LNCaP clone FGC (cell line): Measurements from ENCODE around the gene RAX2.
"Not testable (repeated sequence)": the region's sequence is repeated elsewhere in the genome, so short reads cannot be mapped to it uniquely, and the experiment has no call there.

Experiments
- DNase-seq: peaks from one replicate; pipeline ENCODE4 v3.0.0-alpha.2; 2011; ENCODE audit warnings: low read depth
- H3K4me3 ChIP-seq: 2 replicates; pipeline ENCODE4 v1.5.1; 2011; ENCODE audit warnings: mild to moderate bottlenecking, low read depth, low read length, control low read depth
- TF ChIP-seq, protein P1 (sequence below): IDR thresholded peaks from 2 replicates; pipeline ENCODE4 v1.5.1; 2012; ENCODE audit warnings: mild to moderate bottlenecking; ENCODE audit not compliant: control insufficient read depth, insufficient read depth; ENCODE audit errors: extremely low read depth

RAX2 gene

DNA sequence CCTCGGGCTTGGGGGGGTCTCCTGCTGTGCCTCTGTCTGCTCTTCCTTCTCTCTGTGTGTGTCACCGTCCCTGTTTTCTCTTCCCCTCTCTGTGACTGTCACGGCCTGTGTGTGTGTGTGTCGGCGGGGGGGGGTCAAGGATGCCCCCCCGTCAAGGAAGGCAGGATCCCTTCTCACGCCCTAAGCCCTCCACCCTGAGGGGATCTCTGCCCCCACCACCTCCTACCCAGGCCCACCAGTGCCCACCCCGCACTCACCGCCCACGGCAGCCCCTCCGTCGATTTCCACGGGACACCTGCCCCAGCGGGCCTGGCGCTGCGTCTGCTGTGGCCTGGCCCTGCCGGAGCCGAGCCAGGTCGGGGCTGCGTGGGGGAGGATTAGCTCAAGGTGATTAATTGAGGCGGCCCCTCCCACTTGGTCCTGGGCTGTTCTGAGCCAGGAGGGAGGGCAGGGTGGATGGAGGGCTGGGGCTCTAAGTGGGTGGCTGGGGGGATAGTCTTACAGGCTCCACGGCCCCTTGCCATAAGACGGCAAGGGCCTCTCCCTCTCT, at the start of gene RAX2:
RAX2 (minus strand) TSS at position 323 of the 550 bp plus-strand sequence. CDS start 486 bp downstream, outside the sequence.
- TF ChIP-seq, protein P1, sequence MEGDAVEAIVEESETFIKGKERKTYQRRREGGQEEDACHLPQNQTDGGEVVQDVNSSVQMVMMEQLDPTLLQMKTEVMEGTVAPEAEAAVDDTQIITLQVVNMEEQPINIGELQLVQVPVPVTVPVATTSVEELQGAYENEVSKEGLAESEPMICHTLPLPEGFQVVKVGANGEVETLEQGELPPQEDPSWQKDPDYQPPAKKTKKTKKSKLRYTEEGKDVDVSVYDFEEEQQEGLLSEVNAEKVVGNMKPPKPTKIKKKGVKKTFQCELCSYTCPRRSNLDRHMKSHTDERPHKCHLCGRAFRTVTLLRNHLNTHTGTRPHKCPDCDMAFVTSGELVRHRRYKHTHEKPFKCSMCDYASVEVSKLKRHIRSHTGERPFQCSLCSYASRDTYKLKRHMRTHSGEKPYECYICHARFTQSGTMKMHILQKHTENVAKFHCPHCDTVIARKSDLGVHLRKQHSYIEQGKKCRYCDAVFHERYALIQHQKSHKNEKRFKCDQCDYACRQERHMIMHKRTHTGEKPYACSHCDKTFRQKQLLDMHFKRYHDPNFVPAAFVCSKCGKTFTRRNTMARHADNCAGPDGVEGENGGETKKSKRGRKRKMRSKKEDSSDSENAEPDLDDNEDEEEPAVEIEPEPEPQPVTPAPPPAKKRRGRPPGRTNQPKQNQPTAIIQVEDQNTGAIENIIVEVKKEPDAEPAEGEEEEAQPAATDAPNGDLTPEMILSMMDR, result no peak
- no peak within 1 kb of the TSS for H3K4me3 ChIP-seq
- DNase-seq, result no peak

DNA sequence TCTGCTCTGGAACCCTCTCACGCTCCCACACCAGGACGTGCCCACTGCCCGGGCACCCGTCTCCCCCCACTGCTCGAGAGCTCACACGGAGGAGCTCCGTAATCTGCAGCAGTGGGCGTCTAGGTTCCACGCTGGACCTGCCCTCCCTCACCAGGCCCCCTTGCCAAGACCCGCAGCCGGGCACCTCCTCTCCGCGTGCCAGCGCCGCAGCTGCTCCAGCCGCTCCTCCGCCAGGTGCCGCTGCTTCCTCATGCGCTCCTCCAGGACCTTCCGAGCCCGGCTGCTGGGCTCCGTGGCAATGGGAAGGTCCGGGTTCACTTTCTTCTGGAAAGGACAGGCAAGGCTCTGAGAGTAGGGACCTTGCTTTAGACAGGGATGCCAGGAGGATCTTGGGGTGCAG, 49.1 kb upstream of the RAX2 start:
- DNase-seq, result no peak

DNA sequence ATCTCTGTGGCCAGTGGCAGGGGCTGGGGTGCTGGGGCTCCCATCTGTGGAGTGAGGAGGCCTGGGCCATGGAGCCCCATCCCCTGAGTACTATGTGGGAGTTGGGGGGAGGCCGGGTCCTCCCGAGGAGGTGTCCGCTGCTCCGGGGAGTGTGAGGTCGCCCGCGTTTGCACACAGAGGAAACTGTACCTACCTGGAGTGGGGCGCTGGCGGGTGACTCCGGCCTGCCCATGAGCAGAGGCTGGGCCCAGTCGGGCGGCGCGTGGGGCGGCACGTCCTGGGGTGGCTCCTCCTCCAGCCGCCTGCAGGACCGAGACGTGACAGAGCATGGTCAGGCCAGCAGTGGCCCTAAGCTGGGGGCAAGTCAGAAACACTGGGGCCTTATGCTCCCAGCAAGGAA, 48.0 kb upstream of the RAX2 start:
- no peak overlapping the region for H3K4me3 ChIP-seq
- TF ChIP-seq, protein P1, result no peak

More for the DNA sequence above, 49.1 kb upstream of the RAX2 start:
- TF ChIP-seq, protein P1, result no peak
- no peak overlapping the region for H3K4me3 ChIP-seq

DNA sequence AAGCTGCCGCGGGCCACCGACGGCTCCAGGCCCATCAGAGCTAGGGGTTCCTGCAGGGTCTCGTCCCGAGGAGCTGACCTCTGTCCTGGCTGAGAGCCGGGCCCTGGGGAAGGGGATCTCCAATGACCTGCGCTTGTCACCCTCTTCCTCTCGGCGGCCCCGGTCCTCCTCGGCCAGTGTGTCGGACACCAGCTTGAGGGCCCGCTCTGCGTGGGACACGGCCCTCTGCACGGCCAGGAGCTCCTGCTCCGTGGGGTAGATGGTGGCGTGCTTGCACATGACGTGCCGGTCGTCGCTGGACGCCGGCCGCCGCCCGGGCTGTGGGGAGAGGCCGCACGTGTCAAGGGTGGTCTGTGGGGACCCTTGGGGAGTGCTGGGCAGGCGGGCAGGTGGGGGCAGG, 46.9 kb upstream of the RAX2 start:
- TF ChIP-seq, protein P1, result no peak
- no peak overlapping the region for H3K4me3 ChIP-seq
- DNase-seq, result no peak

More for the DNA sequence above, 48.0 kb upstream of the RAX2 start:
- DNase-seq, result no peak

DNA sequence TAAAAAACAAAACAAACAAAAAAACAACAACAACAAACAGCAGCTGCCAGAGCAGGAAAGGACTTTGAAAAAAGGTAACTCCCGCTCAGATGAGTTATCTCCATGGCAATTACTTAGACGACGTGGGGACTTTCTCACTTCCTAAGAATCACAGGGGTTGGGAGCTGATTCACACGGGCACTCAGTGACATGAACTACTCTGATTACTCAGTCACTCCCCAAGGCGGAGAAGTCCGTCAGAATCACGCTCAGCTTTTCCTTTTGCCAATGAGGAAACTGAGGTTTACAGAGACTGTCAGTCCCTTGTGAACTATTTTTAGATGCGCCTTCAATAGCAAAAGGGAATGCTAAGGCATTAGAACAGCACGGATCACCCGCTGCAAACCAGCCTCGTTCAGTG, 46.4 kb upstream of the RAX2 start:
- DNase-seq, result no peak
- no peak overlapping the region for H3K4me3 ChIP-seq
- TF ChIP-seq, protein P1, result no peak

DNA sequence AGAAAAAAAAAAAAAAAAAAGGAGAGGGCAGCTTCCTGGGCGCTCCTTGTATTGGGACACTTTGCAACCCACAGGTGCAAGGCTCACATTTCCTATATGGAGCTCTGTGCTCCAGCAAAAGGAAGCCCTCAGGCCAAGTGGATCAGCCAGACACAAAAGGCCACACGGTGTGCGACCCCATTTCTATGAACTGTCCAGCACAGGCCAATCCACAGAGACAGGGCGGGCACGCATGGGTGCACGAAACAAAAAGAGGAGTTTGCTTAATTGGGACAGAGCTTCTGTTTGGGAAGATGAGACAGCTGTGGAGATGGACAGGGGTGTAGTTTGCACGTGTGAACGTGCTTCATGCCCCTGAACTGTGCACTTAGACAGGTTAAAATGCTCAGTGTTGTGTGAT, 45.7 kb upstream of the RAX2 start:
- no peak overlapping the region for H3K4me3 ChIP-seq
- TF ChIP-seq, protein P1, result no peak
- no peak for DNase-seq

DNA sequence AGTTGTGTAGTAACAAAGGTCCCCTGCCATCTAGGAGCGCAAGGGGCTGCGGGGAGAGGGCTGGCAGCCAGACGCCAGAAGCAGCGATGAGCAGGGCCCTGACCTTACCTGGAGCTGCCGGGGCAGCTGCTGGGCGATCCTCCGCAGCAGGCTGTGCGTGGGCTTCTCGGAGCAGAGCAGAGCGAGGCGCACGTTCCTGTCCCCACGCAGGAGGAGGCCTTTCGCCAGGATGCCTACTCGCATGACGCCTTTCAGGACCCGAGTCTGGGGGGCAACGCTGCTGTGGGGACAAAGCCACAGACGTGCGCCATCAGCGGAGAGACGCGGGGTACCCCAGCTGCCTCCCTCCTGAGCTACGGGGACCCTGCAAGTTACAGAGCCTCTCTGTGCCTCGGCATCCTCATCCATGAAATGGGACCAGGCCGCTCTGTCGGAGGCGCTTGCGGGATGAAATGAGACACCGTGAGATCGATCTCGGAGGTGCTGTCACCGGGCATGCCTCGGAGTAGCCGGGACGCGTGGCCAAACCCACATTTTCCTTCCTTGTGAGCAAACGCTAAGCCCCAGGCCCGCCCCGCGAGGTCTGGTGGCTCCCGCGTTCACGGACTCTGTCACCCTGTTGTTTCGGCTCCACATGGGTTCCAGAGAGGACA, 44.7 kb upstream of the RAX2 start:
- TF ChIP-seq, protein P1, result no peak
- H3K4me3 ChIP-seq, result no peak overlapping the region
- no peak for DNase-seq

DNA sequence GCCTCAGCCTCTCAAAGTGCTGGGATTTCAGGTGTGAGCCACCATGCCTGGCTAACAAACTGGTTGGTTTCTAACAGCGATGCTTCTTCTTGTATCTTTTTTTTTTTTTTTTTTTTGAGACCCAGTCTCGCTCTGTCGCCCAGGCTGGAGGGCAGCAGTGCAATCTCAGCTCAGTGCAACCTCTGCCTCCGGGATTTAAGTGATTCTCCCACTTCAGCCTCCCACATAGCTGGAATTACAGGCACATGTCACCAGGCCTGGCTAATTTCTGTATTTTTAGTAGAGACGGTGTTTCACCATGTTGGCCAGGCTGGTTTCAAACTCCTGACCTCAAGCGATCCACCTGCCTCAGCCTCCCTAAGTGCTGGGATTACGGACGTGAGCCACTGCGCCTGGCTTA, 44.1 kb upstream of the RAX2 start:
- not testable (repeated sequence) for DNase-seq, H3K4me3 ChIP-seq
